GM06990 (cell line): ENCODE measurements around the gene ZNF503.

ENCODE experiments used
- DNase-seq: peaks from one replicate; pipeline ENCODE4 v3.0.0-alpha.2; 2011; ENCODE audit not compliant: insufficient read length; ENCODE audit errors: extremely low read depth
- H3K27me3 ChIP-seq: replicated peaks from 2 replicates; pipeline ENCODE4 v1.6.0; 2011; ENCODE audit warnings: low read length; ENCODE audit not compliant: control insufficient read depth, insufficient read depth
- H3K36me3 ChIP-seq: 2 replicates; pipeline ENCODE4 v1.5.1; 2011; ENCODE audit warnings: low read length; ENCODE audit not compliant: control insufficient read depth, insufficient read depth
- H3K4me3 ChIP-seq: replicated peaks from 2 replicates; pipeline ENCODE4 v1.5.1; 2011; ENCODE audit warnings: low read depth, mild to moderate bottlenecking, control low read depth, low read length
- CTCF ChIP-seq: IDR thresholded peaks from 2 replicates; pipeline ENCODE4 v1.5.1; 2011; ENCODE audit warnings: low read length, control low read depth, mild to moderate bottlenecking, inconsistent platforms; ENCODE audit not compliant: insufficient read depth, poor library complexity, severe bottlenecking

ZNF503 gene

GRCh38 chr10:75434291-75434690 lies 32.7 kb upstream of the ZNF503 start:
- no peak for TF ChIP-seq CTCF
- no peak for DNase-seq
- H3K36me3 ChIP-seq: no peaks in the 10 kb centered on the region
- peaks cover 1% of the 10 kb centered on the region for H3K27me3 ChIP-seq
- H3K4me3 ChIP-seq: no peak overlapping the region

- TF ChIP-seq CTCF: no peak
- no peaks in the 10 kb centered on the region for H3K36me3 ChIP-seq
- H3K4me3 ChIP-seq: no peak overlapping the region
- H3K27me3 ChIP-seq: peaks cover 1% of the 10 kb centered on the region
- no peak for DNase-seq
Measured at GRCh38 chr10:75433216-75433615, 31.7 kb upstream of the ZNF503 start.

GRCh38 chr10:75432763-75433162 lies 31.2 kb upstream of the ZNF503 start:
- Histone ChIP-seq H3K36me3 (no peaks in the 10 kb centered on the region), H3K4me3 (no peak overlapping the region), H3K27me3 (peaks cover 1% of the 10 kb centered on the region)
- no peak for TF ChIP-seq CTCF
- DNase-seq: no peak

DNA sequence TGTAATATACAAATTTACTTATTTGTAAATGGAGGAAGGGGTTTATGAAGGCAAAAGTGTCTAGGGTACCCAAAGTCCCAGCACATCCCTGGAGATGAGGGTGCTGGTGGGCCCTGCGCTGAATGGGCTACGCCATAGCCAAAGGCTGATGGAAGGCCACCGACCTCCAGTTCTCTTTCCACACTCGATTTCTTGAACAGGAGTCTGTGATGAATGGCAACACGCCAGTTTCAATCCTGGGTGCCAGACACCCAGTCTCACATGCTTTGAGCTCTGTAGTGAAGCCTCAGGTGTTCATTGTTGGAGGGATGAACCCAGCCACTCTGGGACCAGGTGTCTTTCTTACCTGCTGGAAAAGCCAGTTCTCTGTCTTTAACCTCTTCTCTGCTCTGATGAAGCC lies 30.6 kb upstream of the ZNF503 start:
- DNase-seq: no peak
- H3K27me3 ChIP-seq: peaks cover 1% of the 10 kb centered on the region
- no peaks in the 10 kb centered on the region for H3K36me3 ChIP-seq
- no peak overlapping the region for H3K4me3 ChIP-seq
- no peak for TF ChIP-seq CTCF

DNA sequence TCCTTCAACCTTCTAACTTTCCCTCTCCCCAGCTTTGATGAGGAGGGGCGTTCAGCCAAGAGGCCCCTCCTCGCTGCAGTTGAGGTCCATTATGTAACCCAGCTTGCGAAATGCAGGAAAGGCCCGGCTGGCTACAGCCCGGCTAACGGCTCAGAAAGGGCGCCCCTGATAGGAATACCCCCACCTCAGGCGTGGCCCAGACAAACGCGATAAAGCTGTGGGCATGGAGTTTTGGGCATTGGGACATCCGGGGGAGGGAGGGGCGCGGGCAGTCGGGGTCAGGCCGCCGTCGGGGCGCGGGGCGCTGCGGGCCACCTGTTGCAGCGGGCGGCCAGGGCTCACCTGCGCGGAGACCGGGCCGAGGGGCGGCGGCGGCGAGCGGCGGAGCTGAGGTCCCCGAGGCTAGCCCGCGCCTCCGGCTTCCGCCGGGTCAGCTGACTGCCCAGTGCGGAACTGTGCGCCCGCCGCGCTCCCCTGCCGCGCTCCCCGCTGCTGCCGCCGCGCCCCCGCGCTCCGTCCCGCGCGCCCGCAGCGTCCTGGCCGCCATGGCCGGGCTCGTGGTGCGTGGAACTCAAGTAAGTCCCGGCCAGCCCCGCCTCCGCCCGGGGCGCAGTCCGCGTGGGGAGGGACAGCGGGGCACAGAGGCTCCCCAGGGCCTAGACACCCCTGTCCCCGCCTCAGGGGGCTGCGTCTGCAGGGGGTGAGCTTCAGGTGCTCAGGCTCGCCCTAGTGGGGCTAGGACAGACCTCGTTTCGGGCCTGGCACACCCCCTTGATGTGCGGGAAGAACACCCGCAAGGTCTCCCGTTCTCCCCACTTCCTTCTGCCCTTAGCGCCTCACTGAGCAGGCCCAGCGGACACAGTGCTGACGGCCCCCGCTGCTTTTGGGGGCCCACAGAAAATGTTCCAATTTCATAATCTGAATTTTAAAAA lies 29.9 kb upstream of the ZNF503 start, which contains the start of gene LRMDA:
LRMDA (plus strand) TSS at position 445 of the 932 bp plus-strand sequence.
- no peak for DNase-seq
- peaks cover 1% of the 10 kb centered on the region for H3K27me3 ChIP-seq
- H3K4me3 ChIP-seq: no peak within 1 kb of the TSS
- no peaks in the 10 kb centered on the region for H3K36me3 ChIP-seq
- no peak for TF ChIP-seq CTCF
